Measurements from ENCODE around the gene ARHGAP5. TPM values are rescaled to one million over a fixed set of nuclear protein-coding genes. Genes with fewer than 3 reads are reported as not detected.

Gene ARHGAP5
- total RNA-seq, 1 experiment from 2014 or later, result 63.0 TPM

DNA sequence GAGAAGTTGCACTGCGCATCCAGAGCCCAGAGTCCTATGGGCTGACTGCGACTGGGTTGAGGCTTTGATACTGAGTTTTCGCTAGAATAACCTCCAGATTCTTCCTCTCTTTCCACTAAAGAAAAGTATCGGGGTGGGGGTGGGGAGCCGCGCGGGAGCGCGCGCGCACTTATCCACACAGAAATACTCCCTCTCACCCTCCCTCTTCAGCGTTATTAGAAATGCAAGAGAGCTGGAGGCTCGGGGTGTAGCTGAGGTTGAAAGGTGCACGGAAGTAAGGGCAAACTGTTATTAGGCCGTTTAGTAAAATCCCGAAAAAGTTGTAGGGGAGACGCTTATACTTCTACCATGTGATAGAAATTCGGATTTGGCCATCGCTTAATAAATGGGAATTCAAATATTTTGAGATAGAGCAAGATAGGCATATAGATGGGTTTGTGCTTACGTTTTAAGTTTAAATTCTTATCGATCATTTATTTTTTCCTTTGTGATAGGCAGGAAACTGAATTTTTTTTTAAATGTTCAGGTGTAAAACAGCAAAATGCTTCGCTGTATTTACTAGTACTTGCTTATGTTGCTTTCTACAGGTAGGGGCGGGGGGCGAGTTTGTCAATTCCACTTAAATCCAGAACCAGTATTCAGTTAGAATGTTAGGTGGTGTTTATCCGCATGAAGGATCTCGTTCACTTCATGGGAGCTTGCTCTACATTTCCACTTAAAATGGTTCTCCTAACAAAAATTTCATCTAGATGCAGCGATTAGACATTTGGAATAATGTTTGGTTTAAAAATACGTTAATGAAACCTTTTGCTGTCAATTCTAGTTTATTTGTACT, 1.1 kb downstream of the ARHGAP5 start:
- no peak for DNase-seq (ENCODE audit: low read depth, low spot score)
- no TSS peak for BruUV-seq (replicated peaks)
- H3K27me3 ChIP-seq (ENCODE audit: control insufficient read depth, insufficient read depth, low read length), result no peaks in the 10 kb centered on the region
- ChIA-PET CTCF (interaction anchor here (0.6 kb wide), 1 partner anchor 8 kb away, joined by 3 read pairs; no protein-coding TSS in a partner anchor), POLR2A (interaction anchor here (0.6 kb wide), 1 partner anchor 42 kb away, joined by 3 read pairs; no protein-coding TSS in a partner anchor)
- intact Hi-C loops (cut with micrococcal nuclease; ENCODE audit: unreplicated experiment), result loop anchor here (10.0 kb wide), 2 partner anchors 127 to 143 kb away; partner anchors contain the start of genes RNU6-7 and RNU6-8
- peaks cover 20% of the 10 kb centered on the region for H3K4me1 ChIP-seq (ENCODE audit: control insufficient read depth, insufficient read depth, low read length)
- in situ Hi-C loops (cut with HindIII; ENCODE audit: low pct_unique_long_range_greater_than_20kb, low sequenced_read_pairs), result no loop called here
- H3K36me3 ChIP-seq (ENCODE audit: control insufficient read depth, insufficient read depth, low read length), result no peaks in the 10 kb centered on the region; the same call in 1 of the 2 replicates
- ATAC-seq, result no peak
- peak overlapping the region; percentile 81 to 90 for H3K4me3 ChIP-seq (ENCODE audit: low read depth in 2 of 2, low read length in 2 of 2)
- H3K9me3 ChIP-seq (ENCODE audit: control insufficient read depth, insufficient read depth, low read depth, low read length), result no peaks in the 10 kb centered on the region
- TF ChIP-seq, protein P1, sequence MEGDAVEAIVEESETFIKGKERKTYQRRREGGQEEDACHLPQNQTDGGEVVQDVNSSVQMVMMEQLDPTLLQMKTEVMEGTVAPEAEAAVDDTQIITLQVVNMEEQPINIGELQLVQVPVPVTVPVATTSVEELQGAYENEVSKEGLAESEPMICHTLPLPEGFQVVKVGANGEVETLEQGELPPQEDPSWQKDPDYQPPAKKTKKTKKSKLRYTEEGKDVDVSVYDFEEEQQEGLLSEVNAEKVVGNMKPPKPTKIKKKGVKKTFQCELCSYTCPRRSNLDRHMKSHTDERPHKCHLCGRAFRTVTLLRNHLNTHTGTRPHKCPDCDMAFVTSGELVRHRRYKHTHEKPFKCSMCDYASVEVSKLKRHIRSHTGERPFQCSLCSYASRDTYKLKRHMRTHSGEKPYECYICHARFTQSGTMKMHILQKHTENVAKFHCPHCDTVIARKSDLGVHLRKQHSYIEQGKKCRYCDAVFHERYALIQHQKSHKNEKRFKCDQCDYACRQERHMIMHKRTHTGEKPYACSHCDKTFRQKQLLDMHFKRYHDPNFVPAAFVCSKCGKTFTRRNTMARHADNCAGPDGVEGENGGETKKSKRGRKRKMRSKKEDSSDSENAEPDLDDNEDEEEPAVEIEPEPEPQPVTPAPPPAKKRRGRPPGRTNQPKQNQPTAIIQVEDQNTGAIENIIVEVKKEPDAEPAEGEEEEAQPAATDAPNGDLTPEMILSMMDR (IDR thresholded peaks at IDR 0.05), result no peak
- TF ChIP-seq, protein P2, sequence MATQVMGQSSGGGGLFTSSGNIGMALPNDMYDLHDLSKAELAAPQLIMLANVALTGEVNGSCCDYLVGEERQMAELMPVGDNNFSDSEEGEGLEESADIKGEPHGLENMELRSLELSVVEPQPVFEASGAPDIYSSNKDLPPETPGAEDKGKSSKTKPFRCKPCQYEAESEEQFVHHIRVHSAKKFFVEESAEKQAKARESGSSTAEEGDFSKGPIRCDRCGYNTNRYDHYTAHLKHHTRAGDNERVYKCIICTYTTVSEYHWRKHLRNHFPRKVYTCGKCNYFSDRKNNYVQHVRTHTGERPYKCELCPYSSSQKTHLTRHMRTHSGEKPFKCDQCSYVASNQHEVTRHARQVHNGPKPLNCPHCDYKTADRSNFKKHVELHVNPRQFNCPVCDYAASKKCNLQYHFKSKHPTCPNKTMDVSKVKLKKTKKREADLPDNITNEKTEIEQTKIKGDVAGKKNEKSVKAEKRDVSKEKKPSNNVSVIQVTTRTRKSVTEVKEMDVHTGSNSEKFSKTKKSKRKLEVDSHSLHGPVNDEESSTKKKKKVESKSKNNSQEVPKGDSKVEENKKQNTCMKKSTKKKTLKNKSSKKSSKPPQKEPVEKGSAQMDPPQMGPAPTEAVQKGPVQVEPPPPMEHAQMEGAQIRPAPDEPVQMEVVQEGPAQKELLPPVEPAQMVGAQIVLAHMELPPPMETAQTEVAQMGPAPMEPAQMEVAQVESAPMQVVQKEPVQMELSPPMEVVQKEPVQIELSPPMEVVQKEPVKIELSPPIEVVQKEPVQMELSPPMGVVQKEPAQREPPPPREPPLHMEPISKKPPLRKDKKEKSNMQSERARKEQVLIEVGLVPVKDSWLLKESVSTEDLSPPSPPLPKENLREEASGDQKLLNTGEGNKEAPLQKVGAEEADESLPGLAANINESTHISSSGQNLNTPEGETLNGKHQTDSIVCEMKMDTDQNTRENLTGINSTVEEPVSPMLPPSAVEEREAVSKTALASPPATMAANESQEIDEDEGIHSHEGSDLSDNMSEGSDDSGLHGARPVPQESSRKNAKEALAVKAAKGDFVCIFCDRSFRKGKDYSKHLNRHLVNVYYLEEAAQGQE (IDR thresholded peaks at IDR 0.05; ENCODE audit: insufficient read depth in 1 of 2, low read depth in 2 of 2, low read length in 1 of 2), result no peak
- TF ChIP-seq TCF7L2 (IDR thresholded peaks at IDR 0.05; ENCODE audit: low read depth, low read length), result no peak
- no peak for TF ChIP-seq SIN3A (IDR thresholded peaks at IDR 0.05; ENCODE audit: borderline replicate concordance, insufficient read depth, low read depth, low read length)
- TF ChIP-seq POLR2AphosphoS5 (IDR thresholded peaks at IDR 0.05; ENCODE audit: low read depth, low read length), result no peak
- H3K27ac ChIP-seq (ENCODE audit: low read length), result peak overlapping the region; percentile 91

DNA sequence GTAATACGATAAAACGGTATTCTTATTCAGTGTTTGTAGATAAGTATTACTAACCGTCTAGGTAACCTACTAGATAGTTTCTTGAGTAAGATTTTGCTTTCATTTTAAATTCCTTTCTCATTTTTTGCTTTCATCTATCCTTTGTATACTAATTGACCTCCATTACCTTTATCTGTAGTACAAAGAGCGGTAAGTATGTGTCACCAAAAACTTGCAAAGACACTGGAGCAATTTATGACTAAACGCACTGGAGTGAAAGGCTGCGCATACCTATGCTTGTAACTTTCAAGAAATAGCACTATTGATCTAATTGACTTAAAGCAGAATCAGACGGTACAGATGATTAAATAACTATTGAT, 1.7 kb downstream of the ARHGAP5 start:
- H3K27ac ChIP-seq (ENCODE audit: low read length), result peak overlapping the region; percentile 91
- in situ Hi-C loops (cut with HindIII; ENCODE audit: low pct_unique_long_range_greater_than_20kb, low sequenced_read_pairs) (no loop called here), intact Hi-C loops (cut with micrococcal nuclease; ENCODE audit: unreplicated experiment) (loop anchor here (10.0 kb wide), 2 partner anchors 126 to 144 kb away; partner anchors contain the start of genes RNU6-7 and RNU6-8)
- ChIA-PET CTCF (no interaction called here), POLR2A (no interaction called here)
- ATAC-seq, result no peak
- TSS peak; percentile 62 for BruUV-seq (replicated peaks)
- H3K36me3 ChIP-seq (ENCODE audit: control insufficient read depth, insufficient read depth, low read length), result no peaks in the 10 kb centered on the region; the same call in 1 of the 2 replicates
- H3K4me3 ChIP-seq (ENCODE audit: low read depth in 2 of 2, low read length in 2 of 2), result peak overlapping the region; percentile 81 to 90
- H3K4me1 ChIP-seq (ENCODE audit: control insufficient read depth, insufficient read depth, low read length), result peaks cover 26% of the 10 kb centered on the region
- TF ChIP-seq TCF7L2 (IDR thresholded peaks at IDR 0.05; ENCODE audit: low read depth, low read length), result no peak
- no peak for TF ChIP-seq SIN3A (IDR thresholded peaks at IDR 0.05; ENCODE audit: borderline replicate concordance, insufficient read depth, low read depth, low read length)
- TF ChIP-seq, protein P2 (IDR thresholded peaks at IDR 0.05; ENCODE audit: insufficient read depth in 1 of 2, low read depth in 2 of 2, low read length in 1 of 2), result no peak
- TF ChIP-seq POLR2AphosphoS5 (IDR thresholded peaks at IDR 0.05; ENCODE audit: low read depth, low read length), result no peak
- TF ChIP-seq, protein P1 (IDR thresholded peaks at IDR 0.05), result no peak
- H3K27me3 ChIP-seq (ENCODE audit: control insufficient read depth, insufficient read depth, low read length), result no peaks in the 10 kb centered on the region
- no peaks in the 10 kb centered on the region for H3K9me3 ChIP-seq (ENCODE audit: control insufficient read depth, insufficient read depth, low read depth, low read length)
- DNase-seq (ENCODE audit: low read depth, low spot score), result no peak

Data from Panc1 (cell line).